Stomach (tissue), 9 donors: ENCODE data around the gene ZYX. TPM values are rescaled to one million over a fixed set of nuclear protein-coding genes. Genes with fewer than 3 reads are reported as not detected.

ENCODE experiments used
- DNase-seq, 2 donors: peaks; one replicate each; pipeline versions ENCODE4 v3.0.0 to v3.0.0-alpha.2; 2013 to 2019
- H3K27ac ChIP-seq, 5 donors: fragments of 200-600 bp in 4 of 5; sonication (generic) in 4 of 5; one replicate each; pipeline ENCODE4 v1.5.1; 2013 to 2019; ENCODE audit warnings: mild to moderate bottlenecking in 1 of 5, moderate library complexity in 1 of 5
- H3K27me3 ChIP-seq, 3 donors: fragments of 200-600 bp; sonication (generic); one replicate each; pipeline ENCODE4 v1.5.1; 2017 to 2019; ENCODE audit warnings: mixed run types in 1 of 3
- H3K36me3 ChIP-seq, 4 donors: fragments of 200-600 bp; sonication (generic); 1 replicate in 3 of 4; 2 replicates in 1 of 4; pipeline ENCODE4 v1.5.1; 2016 to 2019
- H3K4me1 ChIP-seq, 4 donors: fragments of 200-600 bp; sonication (generic); one replicate each; pipeline ENCODE4 v1.5.1; 2016 to 2019
- H3K4me3 ChIP-seq, 4 donors: fragments of 200-600 bp; sonication (generic) in 3 of 4; one replicate each; pipeline ENCODE4 v1.5.1; 2016 to 2019; ENCODE audit warnings: mild to moderate bottlenecking in 1 of 4
- H3K9me3 ChIP-seq, 4 donors: fragments of 200-600 bp; sonication (generic); one replicate each; pipeline ENCODE4 v1.5.1; 2016 to 2019
- EP300 ChIP-seq: sonication (generic); formaldehyde crosslinking; IDR thresholded peaks from one replicate; pipeline ENCODE4 v1.6.1; 2017; ENCODE audit warnings: antibody characterized with exemption
- POLR2A ChIP-seq, 4 donors: fragments of 450-650 bp; IDR thresholded peaks; one replicate each; pipeline ENCODE4 v1.6.1; 2016; ENCODE audit warnings: antibody characterized with exemption in 4 of 4, control low read depth in 2 of 4, mild to moderate bottlenecking in 1 of 4, moderate library complexity in 1 of 4
- POLR2AphosphoS5 ChIP-seq, 3 donors: sonication (generic); formaldehyde crosslinking; IDR thresholded peaks; one replicate each; pipeline ENCODE4 v1.6.1; 2016; ENCODE audit warnings: antibody characterized with exemption in 3 of 3
- WGBS, 5 donors: extraction: QIAGEN DNeasy Blood & Tissue Kit in 3 of 5; methylation state at CpG; one replicate each; pipeline versions ENCODE4 v1.1.5 to v1.1.7; 2013 to 2018; 5-methylcytosine and 5-hydroxymethylcytosine counted together
- intact Hi-C: fragments of 100-400 bp; cut with DNase I; formaldehyde crosslinking; loops from one replicate; pipeline ENCODE4 v1.15.1; 2023; ENCODE audit warnings: low total_unique reads
- polyA plus RNA-seq, 3 donors: library from polyadenylated mRNA; stranded (reverse); fragments of 200-250 nt; gene quantifications; one replicate each; pipeline ENCODE4 v1.2.3, GENCODE V29; 2013
- total RNA-seq, 5 donors: library from RNA; depleted of rRNA; stranded (reverse); fragments of >200 nt; gene quantifications; one replicate each; pipeline versions ENCODE4 v1.1.0 to v1.2.3, GENCODE V29; 2014 to 2016
- TF ChIP-seq, protein P1 (sequence below), 7 experiments: fragments of 450-650 bp in 4 of 7; fragments of 200-600 bp in 3 of 7; sonication (generic) in 3 of 7; IDR thresholded peaks; one replicate each; pipeline ENCODE4 v1.5.1; 2016 to 2019; ENCODE audit warnings: antibody characterized with exemption in 7 of 7, control low read depth in 2 of 7, mild to moderate bottlenecking in 1 of 7
- donor health status: healthy with polysubstance abuse.
- donor health status: Bipolar disorder and iron deficiency.
- donor health status: healthy.

ZYX gene
- total and polyA plus RNA-seq, 8 donors, result 20.6 to 102 (median 73.7) TPM

DNA sequence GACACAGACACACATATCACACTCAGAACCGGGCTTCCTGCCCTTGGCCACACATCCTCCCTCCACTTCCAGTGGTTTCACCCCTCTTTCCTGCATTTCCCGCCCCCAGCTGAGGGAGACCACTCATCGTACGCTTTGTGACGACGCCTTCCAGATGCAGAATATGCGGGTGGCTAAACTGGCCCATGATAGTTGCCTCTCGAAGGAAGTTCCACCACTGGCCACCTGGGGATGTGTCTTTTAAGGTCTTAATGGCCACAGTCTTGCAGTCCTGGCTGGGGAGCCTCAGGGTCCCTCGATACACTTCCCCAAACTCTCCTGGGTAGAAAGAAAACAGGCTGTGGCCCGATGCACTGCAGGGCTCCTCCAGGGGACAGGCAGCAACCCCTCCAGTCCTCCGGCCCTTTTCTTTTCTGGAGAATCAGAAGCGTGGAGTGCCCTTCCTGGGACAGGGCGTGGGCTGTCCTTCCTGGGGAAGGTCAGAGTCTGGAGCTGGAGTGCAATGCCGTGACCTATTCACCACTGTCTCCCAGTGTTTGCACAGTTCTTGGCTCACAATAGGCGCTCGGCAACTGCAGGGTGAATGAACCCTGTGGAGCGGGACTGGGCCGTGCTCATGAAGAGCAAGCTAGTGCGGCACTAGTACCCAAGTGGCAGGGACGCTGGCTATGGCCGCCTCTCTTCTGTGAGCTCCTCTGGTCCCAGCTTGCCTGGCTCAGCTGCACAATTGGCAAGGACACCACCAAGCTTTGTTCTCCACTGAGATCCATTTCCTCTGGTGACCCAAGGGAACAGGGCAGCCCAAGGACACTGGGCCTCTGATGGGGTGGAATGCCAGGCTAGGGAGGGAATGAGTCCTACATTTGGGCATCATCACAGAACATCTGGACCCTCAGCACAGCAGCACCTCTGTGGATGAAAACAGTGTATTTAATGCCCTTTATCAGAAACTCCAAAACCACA is 14.3 kb downstream of the ZYX start:
- Histone ChIP-seq H3K27me3 (no peaks in the 10 kb centered on the region), H3K4me1 (peaks cover 43 to 55% (median 51%) of the 10 kb centered on the region in 4 donors), H3K4me3 (no peak overlapping the region), H3K27ac (peak overlapping the region in 3 of 5 donors; percentile 4 to 35 (median 16)), H3K36me3 (peaks cover 16 to 44% (median 44%) of the 10 kb centered on the region in 4 donors), H3K9me3 (no peaks in the 10 kb centered on the region)
- 46 to 62% (median 57%) methylated on average over 20 to 21 of the region's 21 CpGs for WGBS, 5 donors
- no peak for TF ChIP-seq EP300
- TF ChIP-seq, protein P1, sequence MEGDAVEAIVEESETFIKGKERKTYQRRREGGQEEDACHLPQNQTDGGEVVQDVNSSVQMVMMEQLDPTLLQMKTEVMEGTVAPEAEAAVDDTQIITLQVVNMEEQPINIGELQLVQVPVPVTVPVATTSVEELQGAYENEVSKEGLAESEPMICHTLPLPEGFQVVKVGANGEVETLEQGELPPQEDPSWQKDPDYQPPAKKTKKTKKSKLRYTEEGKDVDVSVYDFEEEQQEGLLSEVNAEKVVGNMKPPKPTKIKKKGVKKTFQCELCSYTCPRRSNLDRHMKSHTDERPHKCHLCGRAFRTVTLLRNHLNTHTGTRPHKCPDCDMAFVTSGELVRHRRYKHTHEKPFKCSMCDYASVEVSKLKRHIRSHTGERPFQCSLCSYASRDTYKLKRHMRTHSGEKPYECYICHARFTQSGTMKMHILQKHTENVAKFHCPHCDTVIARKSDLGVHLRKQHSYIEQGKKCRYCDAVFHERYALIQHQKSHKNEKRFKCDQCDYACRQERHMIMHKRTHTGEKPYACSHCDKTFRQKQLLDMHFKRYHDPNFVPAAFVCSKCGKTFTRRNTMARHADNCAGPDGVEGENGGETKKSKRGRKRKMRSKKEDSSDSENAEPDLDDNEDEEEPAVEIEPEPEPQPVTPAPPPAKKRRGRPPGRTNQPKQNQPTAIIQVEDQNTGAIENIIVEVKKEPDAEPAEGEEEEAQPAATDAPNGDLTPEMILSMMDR (IDR thresholded peaks at IDR 0.05), result no peak
- no peak for TF ChIP-seq POLR2A (IDR thresholded peaks at IDR 0.05)
- peak in 1 of 3 donors; percentile 49 for TF ChIP-seq POLR2AphosphoS5 (IDR thresholded peaks at IDR 0.05)
- intact Hi-C loops, result no loop called here
- peak; percentile 43 to 62 for DNase-seq

- Histone ChIP-seq H3K36me3 (peaks cover 9 to 44% (median 43%) of the 10 kb centered on the region in 4 donors), H3K4me3 (no peak overlapping the region), H3K9me3 (no peaks in the 10 kb centered on the region), H3K4me1 (peaks cover 35 to 48% (median 44%) of the 10 kb centered on the region in 4 donors), H3K27ac (peak overlapping the region in 3 of 5 donors; percentile 4 to 35 (median 16)), H3K27me3 (no peaks in the 10 kb centered on the region)
- TF ChIP-seq POLR2A (IDR thresholded peaks at IDR 0.05), result no peak
- TF ChIP-seq, protein P1 (IDR thresholded peaks at IDR 0.05), result no peak
- TF ChIP-seq EP300, result no peak
- TF ChIP-seq POLR2AphosphoS5 (IDR thresholded peaks at IDR 0.05), result no peak
- intact Hi-C loops, result no loop called here
- no peak for DNase-seq
- 78 to 85% (median 82%) methylated on average over 7 of the region's 7 CpGs for WGBS, 5 donors
These were observed 15.0 kb downstream of the ZYX start for GRCh38 chr7:143396182-143396581.

- intact Hi-C loops, result no loop called here
- no peak for TF ChIP-seq POLR2AphosphoS5 (IDR thresholded peaks at IDR 0.05)
- no peak for TF ChIP-seq EP300
- TF ChIP-seq, protein P1 (IDR thresholded peaks at IDR 0.05), result no peak
- no peak for TF ChIP-seq POLR2A (IDR thresholded peaks at IDR 0.05)
- H3K27me3 ChIP-seq, result no peaks in the 10 kb centered on the region
- peak overlapping the region in 2 of 5 donors; percentile 16 to 35 for H3K27ac ChIP-seq
- peaks cover 28 to 41% (median 37%) of the 10 kb centered on the region in 4 donors for H3K4me1 ChIP-seq
- H3K36me3 ChIP-seq, result peaks cover 5 to 42% (median 39%) of the 10 kb centered on the region in 4 donors
- no peaks in the 10 kb centered on the region for H3K9me3 ChIP-seq
- 86 to 89% (median 86%) methylated on average over 18 to 28 of the region's 28 CpGs for WGBS, 5 donors
- no peak for DNase-seq
- no peak overlapping the region for H3K4me3 ChIP-seq
These were observed 15.7 kb downstream of the ZYX start for GRCh38 chr7:143396625-143397556.
